CD4-positive, alpha-beta T cell treated with Interleukin-17A for 1 hour (primary cell): Measurements from ENCODE around the gene RPA3.

Experiments used
- DNase-seq: peaks from one replicate; pipeline ENCODE4 v3.0.0-alpha.2; 2020

The RPA3 gene

GRCh38 chr7:7718492-7718891 is at the start of gene RPA3:
Gene RPA3 (minus strand): TSS chr7:7718607. CDS start chr7:7640418, 78,189 bp downstream.
- DNase-seq: no peak

GRCh38 chr7:7766671-7767070 is 48.3 kb upstream of the RPA3 start:
- no peak for DNase-seq

DNA sequence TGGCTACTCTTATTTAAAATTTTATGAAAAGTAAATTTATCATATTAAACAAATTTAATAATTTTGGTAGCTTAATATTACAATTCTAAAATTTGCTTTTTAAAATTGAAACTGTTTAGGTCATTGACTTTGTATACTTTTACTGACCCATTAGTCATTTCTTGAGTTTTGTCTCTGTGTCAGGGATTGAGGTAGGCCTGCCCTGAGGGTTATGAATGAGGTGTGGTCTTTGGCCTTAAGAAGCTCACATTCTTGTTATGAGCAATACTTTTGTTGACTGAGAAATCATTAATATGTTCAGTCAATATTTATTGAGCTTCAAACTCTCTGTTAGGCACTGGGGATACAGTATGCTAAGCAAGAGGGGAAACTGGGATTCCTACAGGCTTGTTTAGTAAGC is 47.0 kb upstream of the RPA3 start:
- DNase-seq: no peak

DNA sequence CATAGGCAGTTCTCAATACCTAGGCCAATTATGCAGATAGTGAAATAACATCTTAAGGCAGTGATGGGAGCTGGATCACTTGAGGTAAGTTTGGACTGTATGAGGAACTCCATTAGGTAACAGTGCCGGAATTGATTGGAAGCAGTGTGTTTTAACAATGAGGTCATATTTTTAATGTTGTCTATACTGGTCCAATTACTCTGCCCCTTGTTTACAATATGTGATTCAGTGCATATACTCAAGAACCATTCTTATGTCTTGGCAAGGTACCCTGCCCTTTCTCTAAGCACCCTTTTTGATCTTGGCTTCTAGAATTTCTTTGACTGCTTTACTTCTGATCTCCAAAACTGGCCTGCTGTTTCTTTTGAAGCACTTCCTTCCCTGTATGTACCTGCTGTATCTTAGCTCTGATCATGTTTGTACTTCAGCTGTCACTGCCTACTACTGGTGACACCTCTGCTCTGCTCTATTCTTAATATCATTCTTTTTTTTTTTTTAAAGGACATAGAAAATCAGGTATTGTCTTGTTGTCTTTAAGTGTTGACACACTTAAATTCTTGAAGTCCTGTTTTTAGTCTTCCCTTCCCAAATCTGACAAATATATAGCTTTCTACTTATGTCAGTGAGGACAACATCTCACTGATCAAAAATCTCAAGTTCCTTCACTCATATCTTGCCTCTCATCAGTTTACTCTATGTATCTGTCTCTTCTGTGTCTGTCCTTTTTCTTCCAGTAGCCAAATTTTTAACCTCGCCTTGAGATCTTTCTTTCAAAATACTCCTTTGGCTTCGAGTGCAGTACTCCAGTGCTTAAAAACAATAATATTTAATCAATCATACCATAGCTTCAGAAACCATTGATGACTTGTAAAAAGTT is 46.4 kb upstream of the RPA3 start:
- DNase-seq: peak; percentile 47

DNA sequence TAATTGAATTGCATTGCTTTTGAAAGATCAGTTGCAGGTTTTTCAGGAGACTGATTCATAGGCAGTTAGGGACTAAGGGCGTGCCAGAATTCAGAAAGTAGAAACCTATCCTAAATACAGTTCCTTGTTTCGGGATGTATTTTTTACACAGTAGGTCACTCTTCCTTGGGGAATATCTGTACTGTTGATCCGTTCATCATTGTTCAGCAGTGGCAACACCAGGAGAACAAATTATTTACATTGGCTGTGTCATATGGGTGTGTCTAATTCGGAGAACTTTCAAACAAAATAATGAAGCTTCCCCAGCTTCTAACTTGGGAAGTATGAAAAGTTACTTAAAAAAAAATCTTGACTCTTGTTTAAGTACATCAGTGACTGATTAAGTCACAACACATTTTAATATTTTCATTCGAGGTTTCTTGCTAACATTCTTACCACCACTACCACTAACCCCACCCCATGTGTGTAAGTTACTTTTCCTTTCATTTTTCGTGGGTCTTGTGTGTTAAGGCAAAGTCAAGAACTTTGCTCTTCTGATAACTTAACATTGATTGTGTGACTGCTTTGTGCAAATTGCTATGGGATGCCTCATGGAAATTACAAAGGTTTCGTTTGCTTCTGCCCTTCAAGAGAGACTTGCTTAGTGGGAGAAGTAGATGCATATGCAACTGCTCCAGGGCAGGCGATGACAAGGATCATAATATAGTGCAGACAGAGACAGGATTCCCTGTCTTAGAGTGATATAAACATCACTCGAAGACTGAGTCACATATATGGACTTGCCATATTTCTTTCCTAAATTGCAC is 43.8 kb upstream of the RPA3 start:
- DNase-seq: peak; percentile 65

GRCh38 chr7:7761340-7761973 is 43.0 kb upstream of the RPA3 start:
- DNase-seq: peak; percentile 69

DNA sequence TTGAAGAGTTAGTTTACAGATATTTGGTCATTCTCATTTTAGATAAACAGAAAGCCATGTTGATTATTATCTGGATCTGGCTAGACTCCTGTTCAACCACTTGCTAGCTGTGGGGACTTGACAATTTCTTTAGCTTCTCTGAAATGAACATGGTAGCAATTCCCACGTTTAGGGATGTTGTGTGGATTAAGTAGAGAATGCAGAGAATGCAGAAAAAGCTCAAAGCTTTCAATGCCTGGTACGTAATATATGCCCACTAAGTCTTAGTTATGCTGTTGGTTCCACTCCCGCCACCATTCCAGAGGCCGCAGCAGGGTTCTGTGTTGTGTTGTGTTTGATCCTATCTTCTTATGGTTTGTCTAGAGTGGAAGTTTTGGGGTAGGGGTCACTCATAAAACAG is 39.2 kb upstream of the RPA3 start:
- DNase-seq: no peak

- DNase-seq: no peak
These were observed 38.2 kb upstream of the RPA3 start for GRCh38 chr7:7756577-7756976.

- no peak for DNase-seq
These were observed 33.1 kb upstream of the RPA3 start for GRCh38 chr7:7751243-7752092.

DNA sequence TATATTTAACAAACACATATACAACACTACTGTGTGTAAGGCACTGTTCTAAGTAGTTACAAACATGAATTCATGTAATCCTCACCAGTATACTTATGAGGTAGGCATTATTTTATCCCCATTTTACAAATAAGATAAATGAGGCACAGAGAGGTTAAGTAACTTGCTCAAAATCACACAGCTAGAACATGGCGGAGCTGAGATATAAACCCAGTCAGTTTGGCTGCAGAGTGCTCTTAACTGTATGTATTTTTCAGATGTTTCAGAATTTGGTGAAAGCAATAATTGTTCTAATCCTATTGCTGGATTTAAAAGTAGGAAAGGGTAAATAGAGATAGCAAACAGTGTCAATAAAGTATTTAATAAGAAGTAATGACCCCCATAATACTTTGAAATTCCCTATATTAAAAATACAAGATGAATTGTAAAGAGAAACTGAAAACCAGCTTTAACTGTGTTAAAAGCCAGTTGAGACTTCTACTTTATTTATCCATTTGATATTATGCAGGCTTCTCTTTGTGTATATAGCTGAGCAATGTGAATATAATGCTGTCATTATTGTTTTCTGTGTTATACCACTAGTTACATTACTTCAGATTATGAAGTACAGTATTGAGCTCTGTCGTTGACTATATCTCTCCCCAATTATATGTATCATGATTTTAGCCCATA is 32.3 kb upstream of the RPA3 start:
- DNase-seq: no peak

DNA sequence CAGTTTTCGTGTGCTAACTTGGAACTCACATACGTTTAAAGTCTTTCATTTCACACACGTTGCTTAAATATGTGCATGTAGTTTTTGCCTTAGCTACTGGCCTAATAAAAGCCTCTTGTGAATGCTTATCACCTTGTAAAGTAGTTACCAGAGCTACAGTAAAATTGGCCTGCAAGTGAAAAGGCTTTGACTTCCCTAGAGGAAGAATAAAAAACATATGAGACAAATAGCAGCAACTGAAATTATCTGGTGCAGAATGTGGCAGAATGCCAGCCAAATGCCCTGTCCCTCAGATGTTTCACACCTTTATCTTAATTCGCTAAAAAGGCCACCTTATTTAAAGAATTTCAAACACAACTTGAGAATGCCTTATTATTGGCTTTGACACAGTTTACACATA is 28.1 kb upstream of the RPA3 start:
- DNase-seq: no peak

DNA sequence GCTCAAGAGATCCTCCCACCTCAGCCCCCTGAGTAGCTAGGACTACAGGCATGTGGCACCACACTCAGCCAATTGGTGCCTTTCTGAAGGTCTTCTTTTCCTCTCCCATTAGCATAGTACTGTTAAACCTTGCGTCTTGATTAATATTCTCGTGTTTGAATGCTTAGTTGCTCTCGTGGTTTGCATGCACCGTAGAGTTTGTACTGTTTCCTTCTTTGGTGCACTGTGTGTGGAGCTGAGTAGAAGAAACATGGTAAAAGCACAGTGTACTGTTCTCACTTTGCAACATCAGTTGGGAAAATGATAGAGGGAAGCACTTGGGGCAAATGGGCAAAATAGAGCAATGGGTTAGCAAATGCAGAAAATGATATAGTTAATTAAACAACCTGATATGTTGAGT is 27.6 kb upstream of the RPA3 start:
- no peak for DNase-seq

DNA sequence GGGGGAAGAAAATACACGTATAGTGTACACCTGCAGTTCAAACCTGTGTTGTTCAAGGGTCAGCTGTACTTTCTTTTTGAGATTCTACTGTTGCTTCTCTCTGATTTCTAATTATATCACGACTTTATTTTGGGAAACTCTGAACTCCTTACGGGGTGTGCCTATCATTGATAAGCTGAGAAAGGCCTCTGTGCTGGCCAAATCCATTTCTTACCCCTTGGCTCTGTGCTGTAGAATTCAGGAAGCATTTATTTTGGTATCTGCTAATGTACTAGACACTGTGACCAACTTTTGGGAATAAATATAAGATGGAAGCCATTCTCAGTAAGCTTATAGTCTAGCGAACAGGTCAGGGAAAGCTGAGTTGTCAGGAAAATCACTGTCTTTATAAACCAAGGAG is 26.9 kb upstream of the RPA3 start:
- no peak for DNase-seq

- DNase-seq: no peak
These were observed 23.8 kb upstream of the RPA3 start for GRCh38 chr7:7742223-7742622.

- no peak for DNase-seq
These were observed 21.6 kb upstream of the RPA3 start for GRCh38 chr7:7740037-7740355.

- DNase-seq: no peak
These were observed 21.0 kb upstream of the RPA3 start for GRCh38 chr7:7739204-7740036.

- DNase-seq: no peak
These were observed 20.2 kb upstream of the RPA3 start for GRCh38 chr7:7738622-7739021.

DNA sequence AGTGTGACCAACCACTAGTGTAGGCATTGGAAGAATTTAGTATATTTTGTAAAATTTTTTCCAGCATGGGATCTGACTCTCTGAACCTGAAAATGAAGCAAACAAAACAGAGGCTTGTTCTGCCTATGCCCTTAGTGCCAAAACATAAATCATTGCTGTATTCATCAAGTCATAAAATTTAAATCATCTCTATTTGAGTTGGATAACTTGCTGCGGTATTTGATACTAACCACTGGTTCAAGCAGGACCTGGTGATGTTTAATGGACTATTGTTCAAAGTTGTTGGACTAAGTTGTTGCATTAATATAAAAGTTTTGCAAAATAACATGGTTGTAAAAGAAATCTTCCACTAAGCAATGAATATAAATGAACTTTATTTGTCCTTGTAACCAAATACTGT is 19.8 kb upstream of the RPA3 start:
- no peak for DNase-seq

GRCh38 chr7:7737674-7738073 is 19.3 kb upstream of the RPA3 start:
- no peak for DNase-seq

DNA sequence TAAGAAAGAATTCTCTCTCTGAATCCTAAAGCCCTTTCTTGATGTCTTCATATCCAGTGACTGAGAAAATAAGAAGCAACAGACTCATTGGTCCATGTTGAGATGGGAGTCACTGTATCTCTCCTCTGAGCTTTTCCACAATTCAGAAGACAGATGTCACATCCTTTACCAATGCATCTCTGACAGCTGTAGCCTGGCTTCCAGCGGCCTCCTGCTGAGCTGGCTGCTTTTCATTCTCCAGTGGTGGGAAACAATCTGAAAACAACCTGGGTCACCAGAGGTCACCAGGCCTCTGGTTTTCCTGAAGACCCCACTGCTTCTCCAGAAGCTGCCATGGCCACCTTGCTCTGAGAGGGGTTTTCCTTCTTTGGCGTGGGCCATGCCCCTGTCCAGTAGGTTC is 18.3 kb upstream of the RPA3 start:
- no peak for DNase-seq

GRCh38 chr7:7732621-7733281 is 14.3 kb upstream of the RPA3 start:
- no peak for DNase-seq
